Measurements from ENCODE around the gene FANCM.

- no peak for TF ChIP-seq CTCF (IDR thresholded peaks at IDR 0.05 in 2 of 3, conservative IDR thresholded peaks at IDR 0.05 in 1 of 3; ENCODE audit: insufficient read depth in 2 of 3, low read depth in 1 of 3, low read length in 3 of 3)
- no peak for TF ChIP-seq POLR2A (conservative IDR thresholded peaks at IDR 0.05)
- TF ChIP-seq MNT (conservative IDR thresholded peaks at IDR 0.05): no peak
- TF ChIP-seq TOE1 (IDR thresholded peaks at IDR 0.05; ENCODE audit: borderline replicate concordance): no peak
- no peak for TF ChIP-seq TOE1 (CRISPR knock-in tag; IDR thresholded peaks at IDR 0.05; ENCODE audit: borderline replicate concordance, low read depth)
- TF ChIP-seq CHD2 (IDR thresholded peaks at IDR 0.05; ENCODE audit: low read depth, low read length): no peak
- TF ChIP-seq MEIS2 (IDR thresholded peaks at IDR 0.05; ENCODE audit: partially characterized antibody): no peak
- TF ChIP-seq MAFF (IDR thresholded peaks at IDR 0.05; ENCODE audit: low read length): no peak
- TF ChIP-seq ARID3B (CRISPR knock-in tag; IDR thresholded peaks at IDR 0.05; ENCODE audit: borderline replicate concordance): no peak
- no peak for TF ChIP-seq ESRRA (IDR thresholded peaks at IDR 0.05; ENCODE audit: borderline replicate concordance, low read depth)
- TF ChIP-seq NEUROD1 (IDR thresholded peaks at IDR 0.05; ENCODE audit: borderline replicate concordance, low read depth, low read length, partially characterized antibody): no peak
- no peak for TF ChIP-seq HDAC2 (IDR thresholded peaks at IDR 0.05)
- no peak for TF ChIP-seq ZNF232 (CRISPR knock-in tag; IDR thresholded peaks at IDR 0.05)
Observed at GRCh38 chr14:45177076-45177475, 41.3 kb downstream of the FANCM start.
